Endometrium (tissue), 2 donors: ENCODE results near the gene AAMP.

Experiments
- FAIRE-seq: peaks from 2 replicates; lab custom pipeline; 2012; peaks lifted over from hg19 to GRCh38; lab: Jason Lieb, UNC
- donor health status: control.
- donor health status: control.

Gene AAMP

GRCh38 chr2:218259099-218259961 lies 10.6 kb downstream of the AAMP start:
- no peak for FAIRE-seq

GRCh38 chr2:218257390-218257981 lies 12.5 kb downstream of the AAMP start:
- no peak for FAIRE-seq

GRCh38 chr2:218256612-218257350 lies 13.2 kb downstream of the AAMP start:
- FAIRE-seq = no peak

GRCh38 chr2:218255446-218255845 lies 14.5 kb downstream of the AAMP start:
- no peak for FAIRE-seq

GRCh38 chr2:218253232-218253625 lies 16.7 kb downstream of the AAMP start:
- no peak for FAIRE-seq

- FAIRE-seq = no peak
These were observed 17.3 kb downstream of the AAMP start for GRCh38 chr2:218252509-218253231.

GRCh38 chr2:218249691-218250090 lies 20.2 kb downstream of the AAMP start:
- FAIRE-seq = no peak

- FAIRE-seq = no peak
These were observed 24.7 kb downstream of the AAMP start for GRCh38 chr2:218245214-218245613.

- FAIRE-seq = no peak
These were observed 25.3 kb downstream of the AAMP start for GRCh38 chr2:218244665-218245064.

- FAIRE-seq = no peak
These were observed 25.7 kb downstream of the AAMP start for GRCh38 chr2:218244204-218244603.

GRCh38 chr2:218238887-218239286 lies 31.1 kb downstream of the AAMP start:
- FAIRE-seq = no peak

- no peak for FAIRE-seq
These were observed 33.1 kb downstream of the AAMP start for GRCh38 chr2:218236829-218237228.

GRCh38 chr2:218235017-218235416 lies 34.9 kb downstream of the AAMP start:
- FAIRE-seq = no peak

GRCh38 chr2:218234521-218234920 lies 35.4 kb downstream of the AAMP start:
- FAIRE-seq = no peak

GRCh38 chr2:218233543-218233942 lies 36.4 kb downstream of the AAMP start:
- FAIRE-seq = no peak

- no peak for FAIRE-seq
These were observed 39.1 kb downstream of the AAMP start for GRCh38 chr2:218230882-218231281.

- no peak for FAIRE-seq
These were observed 40.1 kb downstream of the AAMP start for GRCh38 chr2:218229851-218230250.

GRCh38 chr2:218229239-218229638 lies 40.7 kb downstream of the AAMP start:
- FAIRE-seq = no peak

- no peak for FAIRE-seq
These were observed 41.4 kb downstream of the AAMP start for GRCh38 chr2:218228366-218229090.

- no peak for FAIRE-seq
These were observed 43.0 kb downstream of the AAMP start for GRCh38 chr2:218226903-218227302.

GRCh38 chr2:218224186-218224585 lies 45.8 kb downstream of the AAMP start:
- no peak for FAIRE-seq

GRCh38 chr2:218223046-218223445 lies 46.9 kb downstream of the AAMP start:
- no peak for FAIRE-seq
